Fibroblast of pulmonary artery (primary cell): ENCODE results near the gene CCDC12.

ENCODE experiments used
- DNase-seq: peaks from one replicate; pipeline ENCODE4 v3.0.0-alpha.2; 2010; ENCODE audit warnings: low read depth
- H3K4me3 ChIP-seq: replicated peaks from 2 replicates; pipeline ENCODE4 v1.5.1; 2011; ENCODE audit warnings: low read depth, mild to moderate bottlenecking, control low read depth, low read length, moderate library complexity
- CTCF ChIP-seq: IDR thresholded peaks from 2 replicates; pipeline ENCODE4 v1.5.1; 2011; ENCODE audit warnings: mild to moderate bottlenecking, control low read depth, low read length, inconsistent platforms; ENCODE audit errors: missing control alignments

The CCDC12 gene

DNA sequence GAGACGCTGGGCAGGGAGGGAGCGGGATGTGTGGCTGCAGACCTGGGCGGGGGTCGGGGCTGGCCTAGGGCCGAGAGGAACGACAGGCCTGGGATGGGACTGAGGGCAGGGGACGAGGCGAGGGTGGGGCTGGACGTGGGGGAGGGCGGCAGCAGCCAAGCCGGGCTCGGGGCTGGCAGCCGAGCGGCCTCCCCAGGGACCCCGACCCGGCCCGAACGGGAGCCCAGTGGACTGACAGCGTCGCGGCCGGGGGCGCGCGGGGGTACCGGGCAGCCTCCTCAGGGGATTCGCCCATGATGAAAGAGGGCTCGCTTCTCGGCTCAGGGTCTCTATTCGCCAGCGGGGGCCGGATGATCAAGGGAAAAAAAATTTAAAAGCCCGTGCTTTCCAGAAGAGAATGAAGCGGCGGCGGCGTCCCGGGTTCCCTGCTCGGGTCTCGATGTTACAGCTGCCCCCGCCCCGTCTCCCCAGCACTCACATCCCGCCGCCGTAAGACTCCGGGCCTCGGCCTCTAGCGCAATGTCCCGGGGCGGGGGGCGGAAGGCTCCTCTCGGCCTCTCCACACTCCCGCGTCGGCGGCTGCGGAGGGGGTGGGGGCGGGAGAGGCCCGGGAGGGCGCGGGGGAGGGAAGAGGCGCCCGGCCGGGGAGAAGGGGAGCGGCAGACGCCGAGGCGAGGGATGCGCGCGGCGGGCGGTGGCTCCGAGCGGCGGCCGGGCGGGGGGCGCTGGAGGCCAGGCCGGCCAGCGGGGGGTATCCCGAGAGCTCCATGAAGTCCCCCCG lies 94.8 kb downstream of the CCDC12 start:
- H3K4me3 ChIP-seq: peak overlapping the region; percentile 51
- no peak for DNase-seq
- no peak for TF ChIP-seq CTCF

DNA sequence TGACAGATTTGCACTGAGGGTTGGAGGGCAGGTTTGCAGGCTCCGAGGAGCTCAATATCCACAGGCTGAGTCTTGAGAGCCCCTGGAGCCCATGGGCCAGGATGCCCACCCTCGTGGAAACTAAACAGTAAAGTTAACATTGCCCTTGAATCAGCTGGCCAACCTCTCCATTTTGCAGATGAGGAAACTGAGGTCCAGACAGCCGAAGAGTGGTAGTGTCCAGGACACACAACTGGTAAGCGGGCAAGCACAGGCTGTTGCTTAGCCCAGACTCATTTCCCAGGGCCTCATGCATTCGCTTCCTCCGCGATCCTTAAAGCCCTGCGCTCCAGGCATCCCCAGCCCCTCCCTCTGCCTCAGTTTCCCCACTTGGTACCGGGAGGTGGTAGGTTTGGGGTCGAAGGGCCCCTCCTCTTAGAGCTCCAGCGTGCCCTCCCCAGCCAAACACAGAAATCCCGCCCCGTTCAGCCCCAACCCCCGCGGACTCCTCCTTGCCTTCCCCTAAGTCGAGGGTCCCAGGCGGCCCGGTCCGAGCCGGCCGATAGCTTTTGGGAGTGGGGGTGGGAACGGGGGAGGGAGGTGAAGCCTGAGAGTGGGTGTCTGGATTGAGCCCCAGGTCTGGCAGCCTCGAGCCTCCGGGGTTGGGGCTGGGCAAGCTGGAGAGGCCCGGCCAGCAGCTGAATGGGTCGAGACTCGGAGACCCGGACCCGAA lies 95.5 kb downstream of the CCDC12 start:
- no peak overlapping the region for H3K4me3 ChIP-seq
- no peak for TF ChIP-seq CTCF
- no peak for DNase-seq

DNA sequence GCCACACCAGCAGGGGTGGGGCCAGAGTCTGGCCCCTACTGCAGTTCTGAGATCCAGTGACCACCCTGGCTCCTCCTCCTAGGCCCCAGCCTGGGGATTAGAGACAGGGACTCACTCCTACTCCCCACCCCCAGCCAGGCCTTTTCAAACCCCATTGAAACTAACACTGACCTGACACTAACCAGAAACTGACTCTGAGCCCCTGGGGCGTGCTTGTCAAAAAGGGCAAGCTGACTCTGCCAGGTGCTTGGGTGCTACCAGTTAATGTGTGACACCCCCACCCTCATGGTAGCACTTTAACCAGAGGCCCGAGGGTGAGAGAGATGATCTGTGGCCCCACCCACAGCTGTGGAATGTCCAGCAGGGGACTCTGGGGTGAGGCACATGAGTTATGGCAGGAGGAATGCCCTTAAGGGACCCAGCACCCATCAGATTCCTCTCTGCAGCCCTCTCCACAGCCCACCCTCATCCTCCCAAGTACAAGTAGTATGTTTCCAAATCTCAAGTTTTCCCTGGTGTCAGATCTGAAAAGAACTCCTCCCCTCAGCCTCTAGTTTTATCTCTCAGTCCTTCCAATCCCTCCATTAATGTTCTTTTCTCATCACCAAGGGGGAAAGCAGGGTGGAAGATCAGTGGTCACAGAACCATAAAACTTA lies 97.6 kb downstream of the CCDC12 start:
- DNase-seq: no peak
- TF ChIP-seq CTCF: no peak
- H3K4me3 ChIP-seq: no peak overlapping the region

DNA sequence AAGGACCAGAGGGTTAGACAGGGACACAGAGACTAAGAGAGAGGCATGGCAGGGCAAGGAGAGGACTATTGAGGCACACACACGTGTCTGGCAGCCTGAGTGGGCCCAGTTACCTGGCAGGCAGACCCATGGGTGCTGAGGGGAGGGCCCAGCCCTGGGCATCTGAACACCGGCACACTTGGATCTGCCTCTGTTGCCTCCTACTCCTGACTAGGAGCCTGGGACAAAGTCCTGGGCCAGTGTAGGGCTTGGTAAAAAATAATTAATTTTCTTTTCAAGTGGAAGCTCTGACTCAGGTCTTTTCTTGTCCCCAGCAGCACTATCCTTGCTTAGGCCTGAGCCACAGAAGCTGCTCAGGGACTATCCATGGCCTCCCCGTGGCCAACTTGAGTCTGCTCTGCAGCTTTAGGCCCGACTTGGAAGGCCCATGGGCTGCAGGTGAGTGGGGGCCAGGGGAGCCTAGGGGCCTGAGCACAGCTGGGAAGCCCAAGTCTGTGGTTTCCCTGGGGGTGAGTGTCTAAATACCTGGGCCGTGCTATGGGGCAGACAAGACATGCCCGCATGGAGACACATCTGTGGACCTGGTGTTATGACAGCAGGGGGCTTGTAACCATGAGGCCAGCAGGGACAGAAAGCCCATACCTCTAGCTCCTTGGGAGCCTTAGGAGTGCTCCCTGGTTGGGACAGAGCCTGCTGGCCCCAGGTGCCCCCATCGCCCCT lies 99.0 kb downstream of the CCDC12 start, which contains the start of gene PTH1R:
TSS of gene PTH1R (plus strand) at position 316 of the 720 bp plus-strand sequence. CDS start 5,839 bp downstream, outside the sequence.
- no peak for TF ChIP-seq CTCF
- no peak within 1 kb of the TSS for H3K4me3 ChIP-seq
- DNase-seq: no peak

- no peak overlapping the region for H3K4me3 ChIP-seq
- TF ChIP-seq CTCF: no peak
- no peak for DNase-seq
Observed at GRCh38 chr3:46876313-46877300, 99.9 kb downstream of the CCDC12 start.
